DOHH2 (cell line): ENCODE measurements around the gene RAB3GAP1.

Source experiments
- CTCF ChIP-seq: fragments of 200-600 bp; sonication (generic); IDR thresholded peaks from one replicate; pipeline ENCODE4 v1.5.1; 2014; ENCODE audit warnings: antibody characterized with exemption, mild to moderate bottlenecking, low read depth, low read length; ENCODE audit not compliant: poor library complexity, severe bottlenecking
- EZH2phosphoT487 ChIP-seq: fragments of 200-600 bp; sonication (generic); IDR thresholded peaks from 2 replicates; pipeline ENCODE4 v1.6.1; 2017; ENCODE audit warnings: borderline replicate concordance, mild to moderate bottlenecking, antibody characterized with exemption, low read length, moderate library complexity, mixed read lengths

GRCh38 chr2:135149251-135149650, 97.2 kb downstream of the RAB3GAP1 start:
- TF ChIP-seq CTCF = no peak
- TF ChIP-seq EZH2phosphoT487 = no peak
